Panc1 (cell line): ENCODE data around the gene CEBPE. TPM values are rescaled to one million over a fixed set of nuclear protein-coding genes. Genes with fewer than 3 reads are reported as not detected.

Experiments used
- ATAC-seq: fragments of 200-7000 bp; cut with Tn5 transposase; 2 replicates; pipeline ENCODE4 v1.9.1; 2020; ENCODE audit warnings: mild to moderate bottlenecking, moderate library complexity
- BruUV-seq: library from RNA; stranded (reverse); fragments of 400-500 nt; replicated peaks from 2 replicates; lab custom pipeline; 2021; lab: Mats Ljungman, UMichigan
- CTCF ChIA-PET: fragments of 300-600 bp; sonication (Branson Sonifier 250); formaldehyde crosslinking; loops from one replicate; lab custom pipeline; 2022; ENCODE audit warnings: antibody characterized with exemption; lab: Charles Lee
- POLR2A ChIA-PET: fragments of 300-600 bp; sonication (Branson Sonifier 250); formaldehyde crosslinking; loops from one replicate; lab custom pipeline; 2022; ENCODE audit warnings: antibody characterized with exemption; lab: Charles Lee
- DNase-seq: peaks from one replicate; pipeline ENCODE4 v3.0.0-alpha.2; 2010; ENCODE audit warnings: low read depth, low spot score
- H3K27ac ChIP-seq: 2 replicates; pipeline ENCODE4 v1.5.1; 2011; ENCODE audit warnings: mild to moderate bottlenecking, low read length, inconsistent platforms
- H3K27me3 ChIP-seq: fragments of 200-500 bp; sonication (Bioruptor generic); 2 replicates; pipeline ENCODE4 v1.6.0; 2014; ENCODE audit warnings: low read length, inconsistent platforms; ENCODE audit not compliant: control insufficient read depth, insufficient read depth
- H3K36me3 ChIP-seq: fragments of 200-500 bp; sonication (Bioruptor generic); 2 replicates; pipeline ENCODE4 v1.5.1; 2014; ENCODE audit warnings: inconsistent platforms, mild to moderate bottlenecking, low read length, moderate library complexity; ENCODE audit not compliant: control insufficient read depth, insufficient read depth
- H3K4me1 ChIP-seq: 2 replicates; pipeline ENCODE4 v1.5.1; 2011; ENCODE audit warnings: inconsistent platforms, mild to moderate bottlenecking, low read length, moderate library complexity; ENCODE audit not compliant: control insufficient read depth, insufficient read depth
- H3K4me3 ChIP-seq, 2 experiments: 2 replicates each; pipeline ENCODE4 v1.5.1; 2011 to 2012; ENCODE audit warnings: low read depth in 2 of 2, low read length in 2 of 2, mild to moderate bottlenecking in 2 of 2, inconsistent platforms in 1 of 2, moderate library complexity in 1 of 2
- H3K9me3 ChIP-seq: fragments of 200-500 bp; sonication (Bioruptor generic); 2 replicates; pipeline ENCODE4 v1.5.1; 2014; ENCODE audit warnings: low read depth, mild to moderate bottlenecking, inconsistent platforms, low read length, moderate library complexity; ENCODE audit not compliant: control insufficient read depth, insufficient read depth
- POLR2AphosphoS5 ChIP-seq: IDR thresholded peaks from 2 replicates; pipeline ENCODE4 v1.6.1; 2012; ENCODE audit warnings: mild to moderate bottlenecking, low read depth, low read length, moderate library complexity
- SIN3A ChIP-seq: IDR thresholded peaks from 2 replicates; pipeline ENCODE4 v1.6.1; 2012; ENCODE audit warnings: low read depth, mild to moderate bottlenecking, low read length, moderate library complexity, borderline replicate concordance; ENCODE audit not compliant: insufficient read depth
- TCF7L2 ChIP-seq: IDR thresholded peaks from 2 replicates; pipeline ENCODE4 v1.6.1; 2011; ENCODE audit warnings: mild to moderate bottlenecking, low read depth, low read length, inconsistent platforms
- in situ Hi-C: cut with HindIII; loops from 2 replicates; pipeline ENCODE4 v1.10.0; 2016; ENCODE audit warnings: low sequenced_read_pairs, low pct_unique_long_range_greater_than_20kb
- intact Hi-C: fragments of 100-400 bp; cut with micrococcal nuclease; formaldehyde crosslinking; loops from one replicate; pipeline ENCODE4 v1.10.0; 2022; ENCODE audit not compliant: unreplicated experiment
- total RNA-seq: library from RNA; stranded (reverse); gene quantifications from one replicate; pipeline ENCODE4 v1.2.1, GENCODE V29; 2021; ENCODE audit not compliant: unreplicated experiment
- TF ChIP-seq, protein P1 (sequence below): fragments of 450-650 bp; IDR thresholded peaks from 2 replicates; pipeline ENCODE4 v1.5.1; 2017; ENCODE audit warnings: mild to moderate bottlenecking
- TF ChIP-seq, protein P2 (sequence below), 2 experiments: IDR thresholded peaks; 2 replicates each; pipeline ENCODE4 v1.6.1; 2011 to 2012; ENCODE audit warnings: low read depth in 2 of 2, control low read depth in 1 of 2, low read length in 1 of 2, mild to moderate bottlenecking in 1 of 2, moderate library complexity in 1 of 2; ENCODE audit not compliant: insufficient read depth in 1 of 2

The CEBPE gene
- total RNA-seq, 1 experiment from 2014 or later, result not detected

DNA sequence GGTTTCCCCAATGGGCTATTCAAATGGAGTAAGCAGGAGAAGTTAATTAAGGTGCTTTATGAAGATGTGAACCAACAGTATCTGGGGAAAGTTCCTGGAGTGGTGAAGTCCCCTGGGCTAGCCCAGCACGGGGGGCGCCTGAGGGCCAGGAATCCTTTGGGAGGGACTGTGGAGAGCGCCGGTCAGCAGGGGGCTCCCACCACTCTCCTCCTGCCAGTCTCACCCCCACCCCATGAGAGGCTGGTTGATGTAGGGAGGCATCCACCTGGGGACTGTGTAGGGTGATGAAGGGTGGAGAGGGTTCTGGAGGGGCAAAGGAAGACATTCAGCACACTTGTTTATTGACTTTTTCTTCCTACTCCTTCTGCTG lies 4.4 kb downstream of the CEBPE start:
- no peak overlapping the region for H3K4me3 ChIP-seq
- no peaks in the 10 kb centered on the region for H3K36me3 ChIP-seq
- ATAC-seq, result no peak

DNA sequence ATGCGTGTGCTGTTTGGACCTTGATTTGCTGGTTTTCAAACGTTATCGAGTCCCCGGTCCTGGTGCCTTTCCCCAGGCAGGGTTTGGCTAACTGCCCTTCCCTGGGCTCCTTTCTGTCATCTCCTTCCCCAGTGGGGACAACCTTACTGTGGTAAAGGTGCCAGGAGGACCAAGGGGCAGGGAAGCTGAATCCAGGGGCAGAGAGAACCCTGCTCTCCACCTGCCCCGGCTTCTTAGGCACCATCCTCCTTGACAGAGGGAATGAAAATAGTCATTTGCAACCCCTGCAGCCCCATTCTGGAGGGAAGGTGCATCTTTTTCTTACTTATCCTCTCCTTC lies 5.0 kb downstream of the CEBPE start:
- TF ChIP-seq, protein P1, sequence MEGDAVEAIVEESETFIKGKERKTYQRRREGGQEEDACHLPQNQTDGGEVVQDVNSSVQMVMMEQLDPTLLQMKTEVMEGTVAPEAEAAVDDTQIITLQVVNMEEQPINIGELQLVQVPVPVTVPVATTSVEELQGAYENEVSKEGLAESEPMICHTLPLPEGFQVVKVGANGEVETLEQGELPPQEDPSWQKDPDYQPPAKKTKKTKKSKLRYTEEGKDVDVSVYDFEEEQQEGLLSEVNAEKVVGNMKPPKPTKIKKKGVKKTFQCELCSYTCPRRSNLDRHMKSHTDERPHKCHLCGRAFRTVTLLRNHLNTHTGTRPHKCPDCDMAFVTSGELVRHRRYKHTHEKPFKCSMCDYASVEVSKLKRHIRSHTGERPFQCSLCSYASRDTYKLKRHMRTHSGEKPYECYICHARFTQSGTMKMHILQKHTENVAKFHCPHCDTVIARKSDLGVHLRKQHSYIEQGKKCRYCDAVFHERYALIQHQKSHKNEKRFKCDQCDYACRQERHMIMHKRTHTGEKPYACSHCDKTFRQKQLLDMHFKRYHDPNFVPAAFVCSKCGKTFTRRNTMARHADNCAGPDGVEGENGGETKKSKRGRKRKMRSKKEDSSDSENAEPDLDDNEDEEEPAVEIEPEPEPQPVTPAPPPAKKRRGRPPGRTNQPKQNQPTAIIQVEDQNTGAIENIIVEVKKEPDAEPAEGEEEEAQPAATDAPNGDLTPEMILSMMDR, result no peak
- TF ChIP-seq, protein P2, sequence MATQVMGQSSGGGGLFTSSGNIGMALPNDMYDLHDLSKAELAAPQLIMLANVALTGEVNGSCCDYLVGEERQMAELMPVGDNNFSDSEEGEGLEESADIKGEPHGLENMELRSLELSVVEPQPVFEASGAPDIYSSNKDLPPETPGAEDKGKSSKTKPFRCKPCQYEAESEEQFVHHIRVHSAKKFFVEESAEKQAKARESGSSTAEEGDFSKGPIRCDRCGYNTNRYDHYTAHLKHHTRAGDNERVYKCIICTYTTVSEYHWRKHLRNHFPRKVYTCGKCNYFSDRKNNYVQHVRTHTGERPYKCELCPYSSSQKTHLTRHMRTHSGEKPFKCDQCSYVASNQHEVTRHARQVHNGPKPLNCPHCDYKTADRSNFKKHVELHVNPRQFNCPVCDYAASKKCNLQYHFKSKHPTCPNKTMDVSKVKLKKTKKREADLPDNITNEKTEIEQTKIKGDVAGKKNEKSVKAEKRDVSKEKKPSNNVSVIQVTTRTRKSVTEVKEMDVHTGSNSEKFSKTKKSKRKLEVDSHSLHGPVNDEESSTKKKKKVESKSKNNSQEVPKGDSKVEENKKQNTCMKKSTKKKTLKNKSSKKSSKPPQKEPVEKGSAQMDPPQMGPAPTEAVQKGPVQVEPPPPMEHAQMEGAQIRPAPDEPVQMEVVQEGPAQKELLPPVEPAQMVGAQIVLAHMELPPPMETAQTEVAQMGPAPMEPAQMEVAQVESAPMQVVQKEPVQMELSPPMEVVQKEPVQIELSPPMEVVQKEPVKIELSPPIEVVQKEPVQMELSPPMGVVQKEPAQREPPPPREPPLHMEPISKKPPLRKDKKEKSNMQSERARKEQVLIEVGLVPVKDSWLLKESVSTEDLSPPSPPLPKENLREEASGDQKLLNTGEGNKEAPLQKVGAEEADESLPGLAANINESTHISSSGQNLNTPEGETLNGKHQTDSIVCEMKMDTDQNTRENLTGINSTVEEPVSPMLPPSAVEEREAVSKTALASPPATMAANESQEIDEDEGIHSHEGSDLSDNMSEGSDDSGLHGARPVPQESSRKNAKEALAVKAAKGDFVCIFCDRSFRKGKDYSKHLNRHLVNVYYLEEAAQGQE (IDR thresholded peaks at IDR 0.05; ENCODE audit: insufficient read depth in 1 of 2, low read depth in 2 of 2, low read length in 1 of 2), result no peak
- TF ChIP-seq SIN3A, result no peak
- TF ChIP-seq TCF7L2, result no peak
- no peak for TF ChIP-seq POLR2AphosphoS5
- ATAC-seq, result no peak
- ChIA-PET CTCF (no interaction called here), POLR2A (no interaction called here)
- BruUV-seq, result no TSS peak
- Histone ChIP-seq H3K27me3 (no peaks in the 10 kb centered on the region; the same call in 1 of the 2 replicates), H3K9me3 (no peaks in the 10 kb centered on the region), H3K36me3 (no peaks in the 10 kb centered on the region), H3K27ac (no peak overlapping the region), H3K4me1 (no peaks in the 10 kb centered on the region), H3K4me3 (no peak overlapping the region)
- DNase-seq, result no peak
- intact Hi-C loops (no loop called here), in situ Hi-C loops (no loop called here)

More for the DNA sequence above, 4.4 kb downstream of the CEBPE start:
- TF ChIP-seq, protein P1, result no peak
- no peak for TF ChIP-seq SIN3A
- TF ChIP-seq TCF7L2, result no peak
- TF ChIP-seq, protein P2 (IDR thresholded peaks at IDR 0.05; ENCODE audit: insufficient read depth in 1 of 2, low read depth in 2 of 2, low read length in 1 of 2), result no peak
- ChIA-PET POLR2A (no interaction called here), CTCF (no interaction called here)
- no peaks in the 10 kb centered on the region for H3K4me1 ChIP-seq
- BruUV-seq, result no TSS peak
- no peaks in the 10 kb centered on the region; the same call in 1 of the 2 replicates for H3K27me3 ChIP-seq
- H3K27ac ChIP-seq, result no peak overlapping the region
- intact Hi-C loops, result no loop called here
- no peak for DNase-seq
- H3K9me3 ChIP-seq, result no peaks in the 10 kb centered on the region
- in situ Hi-C loops, result no loop called here
